HuH-7 (cell line): ENCODE measurements around the gene PLCH1.

ENCODE experiments used
- DNase-seq: peaks from one replicate; pipeline ENCODE4 v3.0.0; 2011; ENCODE audit warnings: low spot score

PLCH1 gene

DNA sequence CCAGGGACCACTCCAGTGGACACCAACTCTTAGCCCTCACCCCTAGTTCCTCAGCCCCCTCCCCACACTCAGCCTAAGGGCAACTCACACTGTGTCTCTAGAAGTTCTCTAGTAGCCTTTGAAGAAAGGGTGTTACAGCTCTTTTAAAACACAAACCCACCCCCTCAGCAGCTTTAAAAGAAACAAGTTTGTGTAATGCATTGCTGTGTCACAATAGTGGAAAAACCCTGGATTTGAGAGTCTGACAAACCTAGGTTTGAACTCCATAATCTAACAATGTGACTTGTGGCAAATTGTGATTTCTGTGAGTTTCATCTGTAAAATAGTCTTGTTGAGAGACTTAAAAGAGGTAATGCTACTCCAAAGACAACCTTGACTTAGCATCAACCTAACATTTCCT lies 54.0 kb downstream of the PLCH1 start:
- no peak for DNase-seq

- DNase-seq = no peak
Measured at GRCh38 chr3:155688481-155688880, 56.4 kb downstream of the PLCH1 start.

GRCh38 chr3:155683344-155683720 lies 61.5 kb downstream of the PLCH1 start:
- DNase-seq = no peak

DNA sequence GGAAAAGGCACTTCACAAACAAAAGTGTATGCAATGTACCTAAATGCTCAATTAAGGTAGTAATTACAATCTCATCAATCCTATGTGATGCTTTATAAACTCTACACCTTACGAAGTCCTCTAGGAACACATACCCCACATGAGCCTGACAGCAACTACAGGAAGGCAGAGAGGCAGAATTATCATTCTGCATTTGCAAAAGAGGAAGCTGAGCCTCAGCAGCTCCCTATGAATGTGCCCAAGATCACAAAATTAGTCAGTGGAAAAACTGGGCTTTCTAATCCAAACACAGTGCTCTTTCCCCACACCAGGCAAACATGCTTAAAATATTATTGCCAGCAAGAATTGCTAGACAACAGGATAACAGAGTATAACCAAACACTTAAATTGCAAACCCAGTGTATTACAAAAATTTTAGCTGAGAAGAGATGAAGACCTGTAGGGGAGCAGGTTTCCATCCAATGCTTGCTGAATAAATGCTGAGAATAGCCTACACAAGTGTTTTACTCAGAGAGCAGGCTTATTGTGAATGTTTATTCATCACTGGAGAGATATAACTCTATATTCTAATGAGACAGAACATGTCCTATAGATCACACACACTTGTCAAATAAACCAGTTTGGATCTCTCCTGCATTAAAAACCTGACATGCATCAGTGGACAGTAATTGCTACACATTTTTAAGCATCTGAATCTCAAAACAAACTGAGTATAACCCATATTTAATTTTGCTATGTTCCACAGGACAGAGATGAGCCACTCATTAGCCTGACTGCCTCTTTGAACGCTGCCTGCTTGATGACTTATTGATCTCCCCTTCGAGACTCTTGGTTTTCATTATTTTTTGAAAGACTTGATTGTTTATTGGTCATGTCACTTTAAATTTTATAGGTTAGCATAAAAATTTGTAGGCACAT lies 62.2 kb downstream of the PLCH1 start:
- DNase-seq = no peak

DNA sequence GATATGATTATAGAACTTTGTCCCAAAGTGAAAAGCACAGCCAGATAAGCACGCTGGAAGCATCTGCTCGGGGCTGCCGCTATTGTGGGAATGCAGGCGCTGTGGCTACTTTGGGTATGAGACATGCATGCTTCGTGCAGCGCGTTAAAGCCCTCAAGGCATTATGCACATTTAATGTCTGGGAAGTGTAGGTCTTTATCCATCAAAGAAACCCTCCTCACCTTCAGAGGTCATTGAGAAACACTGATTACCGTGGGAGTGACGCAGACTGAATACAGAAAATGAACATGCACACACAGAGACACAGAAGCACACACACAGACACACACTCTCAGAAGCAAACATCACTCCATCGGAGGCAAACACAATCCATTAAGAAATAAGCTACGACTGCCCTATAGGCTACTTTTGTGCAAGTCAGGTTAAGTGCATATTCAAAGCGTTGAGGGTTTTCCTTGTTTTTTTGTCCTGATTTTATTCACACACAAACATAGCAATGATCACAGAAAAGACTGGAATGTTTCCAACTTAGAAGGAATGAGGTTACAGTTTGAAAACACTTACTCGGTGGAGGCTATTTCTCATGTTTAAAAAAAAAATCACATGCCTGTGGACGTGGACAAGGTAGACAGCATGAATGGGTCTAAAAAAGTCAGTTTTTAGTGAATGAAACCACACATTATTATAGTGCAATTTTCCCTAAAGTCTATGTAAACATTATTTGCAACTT lies 68.5 kb downstream of the PLCH1 start:
- no peak for DNase-seq

DNA sequence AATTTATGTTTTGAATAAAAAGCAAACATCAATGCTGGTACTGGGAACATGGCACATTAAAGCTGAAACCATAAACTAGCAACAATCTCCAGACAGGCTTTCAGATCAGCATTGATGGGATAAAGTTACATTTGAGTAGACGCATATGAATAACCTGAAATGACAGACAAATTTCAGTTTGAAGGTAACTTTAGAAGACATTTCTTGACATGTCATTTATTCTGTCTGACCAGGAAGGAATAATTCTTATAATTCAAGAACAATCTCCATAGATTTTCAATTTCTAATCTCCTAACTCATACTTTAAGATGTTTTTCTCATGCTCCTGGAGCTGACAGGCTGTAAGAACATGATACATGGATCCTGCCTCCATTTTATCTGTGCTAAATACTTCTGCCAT lies 69.8 kb downstream of the PLCH1 start:
- DNase-seq = no peak

GRCh38 chr3:155673421-155673820 lies 71.5 kb downstream of the PLCH1 start:
- no peak for DNase-seq

- no peak for DNase-seq
Measured at GRCh38 chr3:155670335-155670734, 74.5 kb downstream of the PLCH1 start.

- no peak for DNase-seq
Measured at GRCh38 chr3:155667988-155668387, 76.9 kb downstream of the PLCH1 start.

DNA sequence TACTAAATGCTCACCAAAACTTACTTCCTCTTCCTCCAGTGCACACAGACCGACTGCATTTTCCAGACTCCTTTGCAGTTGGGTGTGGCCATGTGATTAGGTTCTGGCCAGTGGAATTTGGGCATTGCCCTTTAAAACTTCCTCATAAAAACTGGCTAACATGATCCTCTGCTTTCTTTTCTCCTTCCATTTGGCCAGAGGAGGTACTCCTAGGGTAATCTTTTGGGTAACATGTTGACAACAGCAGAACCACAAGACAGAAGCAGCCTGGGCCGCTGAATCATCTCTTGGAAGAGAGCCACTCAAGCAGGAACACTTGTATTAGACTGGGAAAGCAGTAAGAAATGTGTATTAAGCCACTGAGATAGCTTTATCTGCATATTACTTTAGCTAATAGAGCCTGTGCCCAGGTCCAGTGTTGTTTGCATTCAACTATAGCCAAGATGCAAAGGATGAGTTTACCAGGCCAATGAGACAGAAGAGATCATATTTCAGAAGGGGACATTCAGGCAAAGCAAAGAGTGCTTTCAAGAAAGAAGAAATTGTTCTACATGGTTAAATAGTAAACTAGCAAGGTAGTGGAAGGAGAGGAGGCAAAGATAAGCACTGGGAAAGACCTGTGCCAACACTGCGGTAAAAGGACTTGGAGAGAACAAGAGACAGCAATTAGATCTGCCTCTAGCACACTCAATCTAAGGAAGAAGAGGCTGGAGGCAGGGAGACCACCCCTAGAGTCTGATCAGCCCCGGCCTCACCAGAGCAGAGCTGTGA lies 79.8 kb downstream of the PLCH1 start:
- DNase-seq = no peak

GRCh38 chr3:155663467-155664212 lies 81.2 kb downstream of the PLCH1 start:
- DNase-seq = no peak

DNA sequence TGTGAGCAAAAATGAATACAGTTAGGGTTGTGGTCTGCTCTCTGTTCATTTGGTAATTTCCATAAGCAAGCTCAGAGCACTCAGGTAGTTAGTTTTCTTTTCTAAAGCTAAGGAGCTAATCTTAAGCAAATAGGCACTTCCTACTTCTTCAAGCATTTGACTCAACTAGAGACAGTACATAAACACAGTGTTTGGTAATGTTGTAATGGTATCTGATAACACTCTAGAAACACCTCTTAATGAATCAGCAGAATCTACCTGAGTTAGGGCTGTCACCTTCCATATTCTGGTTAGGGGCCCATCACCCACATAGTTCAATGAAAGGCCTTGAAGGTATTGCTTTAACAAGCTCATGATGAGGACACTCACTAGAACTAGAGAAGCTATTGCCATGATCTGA lies 83.1 kb downstream of the PLCH1 start:
- DNase-seq = no peak

- DNase-seq = no peak
Measured at GRCh38 chr3:155661042-155661441, 83.8 kb downstream of the PLCH1 start.

- no peak for DNase-seq
Measured at GRCh38 chr3:155658671-155659261, 86.1 kb downstream of the PLCH1 start.

- DNase-seq = no peak
Measured at GRCh38 chr3:155658006-155658405, 86.9 kb downstream of the PLCH1 start.

- DNase-seq = no peak
Measured at GRCh38 chr3:155657161-155657560, 87.7 kb downstream of the PLCH1 start.

GRCh38 chr3:155656466-155656865 lies 88.4 kb downstream of the PLCH1 start:
- no peak for DNase-seq

DNA sequence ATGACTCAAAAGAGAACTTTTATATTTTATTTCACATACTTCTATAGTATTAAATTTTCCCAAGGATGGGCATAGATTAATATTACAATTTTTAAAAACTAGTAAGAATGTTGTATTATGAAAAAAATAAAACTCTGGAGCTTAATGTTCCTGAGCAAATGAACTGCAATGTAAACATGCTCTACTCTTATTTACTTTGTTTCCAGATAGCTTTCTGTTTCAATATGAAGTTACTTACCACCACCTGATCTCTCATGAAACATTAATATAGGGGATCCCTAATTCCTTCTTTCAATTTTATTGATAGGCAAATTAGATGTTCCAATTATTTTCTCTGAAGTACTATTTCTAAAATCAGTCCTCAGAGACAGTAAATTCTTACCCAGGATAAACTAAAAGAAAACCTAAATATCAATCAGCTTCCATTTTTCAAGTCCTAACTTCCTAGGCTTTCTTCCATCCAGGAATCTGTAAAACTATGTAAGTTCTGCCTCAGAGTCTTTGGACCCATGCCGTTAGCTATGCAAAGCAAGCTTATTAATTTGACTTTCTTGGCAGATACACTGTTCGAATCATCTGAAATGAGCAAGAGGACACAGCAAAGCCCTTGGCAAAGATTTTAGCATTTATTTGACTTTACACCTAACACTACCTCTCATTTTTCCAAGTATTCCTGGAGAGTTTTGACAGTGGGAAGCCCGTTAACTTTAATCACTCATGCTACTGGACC lies 93.2 kb downstream of the PLCH1 start:
- DNase-seq = no peak

DNA sequence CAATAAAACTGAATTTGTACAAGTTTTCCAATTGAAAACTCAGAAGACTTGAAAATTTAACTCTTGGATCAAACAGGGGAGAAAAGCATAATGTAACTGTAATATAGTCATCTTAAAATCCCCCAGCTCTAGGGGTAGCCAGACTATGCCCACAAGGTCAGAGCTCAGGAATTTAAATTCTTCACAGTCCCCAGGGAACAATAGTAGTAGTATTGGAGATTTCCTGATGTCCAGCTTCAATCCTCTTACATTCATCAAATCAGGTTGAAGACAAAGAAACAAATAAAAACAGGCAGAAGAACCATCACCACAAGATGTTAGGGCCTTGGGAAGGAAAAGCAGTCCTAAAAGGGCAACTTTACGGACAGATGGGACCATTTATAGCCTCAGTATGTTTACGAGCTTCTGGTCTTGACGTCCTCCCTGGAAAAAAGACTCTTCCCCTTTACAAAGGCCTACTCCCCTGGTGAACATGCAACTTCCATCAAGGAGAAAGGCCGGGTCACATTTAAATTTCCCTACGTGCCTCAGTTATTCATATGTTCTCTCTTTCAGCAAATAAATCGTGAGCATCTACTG lies 96.8 kb downstream of the PLCH1 start:
- DNase-seq = no peak

GRCh38 chr3:155647206-155647605 lies 97.7 kb downstream of the PLCH1 start:
- DNase-seq = no peak
